HL-60 (cell line): ENCODE measurements around the gene SHF.

Experiments
- DNase-seq, 2 experiments: peaks; one replicate each; pipeline ENCODE4 v3.0.0-alpha.2; 2010 to 2020; ENCODE audit warnings: low read depth in 1 of 2, low spot score in 1 of 2
- H3K27ac ChIP-seq: fragments of 250-450 bp; sonication (Bioruptor Pico); replicated peaks from 2 replicates; pipeline ENCODE4 v1.5.1; 2020; ENCODE audit warnings: mild to moderate bottlenecking, moderate library complexity
- H3K27me3 ChIP-seq: fragments of 250-450 bp; sonication (Bioruptor Pico); 2 replicates; pipeline ENCODE4 v1.5.1; 2021; ENCODE audit warnings: mild to moderate bottlenecking, moderate library complexity; ENCODE audit not compliant: insufficient read depth, poor library complexity, severe bottlenecking
- H3K4me3 ChIP-seq: replicated peaks from 2 replicates; pipeline ENCODE4 v1.5.1; 2011; ENCODE audit warnings: mild to moderate bottlenecking, control low read depth, low read length; ENCODE audit not compliant: insufficient read depth
- GABPA ChIP-seq: IDR thresholded peaks from 2 replicates; pipeline ENCODE4 v1.6.1; 2012; ENCODE audit warnings: low read depth
- POLR2AphosphoS5 ChIP-seq: IDR thresholded peaks from 2 replicates; pipeline ENCODE4 v1.6.1; 2012; ENCODE audit warnings: low read depth
- SPI1 ChIP-seq: IDR thresholded peaks from 2 replicates; pipeline ENCODE4 v1.6.1; 2012; ENCODE audit warnings: low read depth, mild to moderate bottlenecking, borderline replicate concordance
- TF ChIP-seq, protein P1 (sequence below): IDR thresholded peaks from one replicate; pipeline ENCODE4 v1.5.1; 2011; ENCODE audit warnings: low read length, control low read depth, inconsistent platforms; ENCODE audit not compliant: insufficient read depth
- TF ChIP-seq, protein P2 (sequence below): IDR thresholded peaks from 2 replicates; pipeline ENCODE4 v1.6.1; 2012; ENCODE audit warnings: low read depth; ENCODE audit not compliant: insufficient replicate concordance

Gene SHF

DNA sequence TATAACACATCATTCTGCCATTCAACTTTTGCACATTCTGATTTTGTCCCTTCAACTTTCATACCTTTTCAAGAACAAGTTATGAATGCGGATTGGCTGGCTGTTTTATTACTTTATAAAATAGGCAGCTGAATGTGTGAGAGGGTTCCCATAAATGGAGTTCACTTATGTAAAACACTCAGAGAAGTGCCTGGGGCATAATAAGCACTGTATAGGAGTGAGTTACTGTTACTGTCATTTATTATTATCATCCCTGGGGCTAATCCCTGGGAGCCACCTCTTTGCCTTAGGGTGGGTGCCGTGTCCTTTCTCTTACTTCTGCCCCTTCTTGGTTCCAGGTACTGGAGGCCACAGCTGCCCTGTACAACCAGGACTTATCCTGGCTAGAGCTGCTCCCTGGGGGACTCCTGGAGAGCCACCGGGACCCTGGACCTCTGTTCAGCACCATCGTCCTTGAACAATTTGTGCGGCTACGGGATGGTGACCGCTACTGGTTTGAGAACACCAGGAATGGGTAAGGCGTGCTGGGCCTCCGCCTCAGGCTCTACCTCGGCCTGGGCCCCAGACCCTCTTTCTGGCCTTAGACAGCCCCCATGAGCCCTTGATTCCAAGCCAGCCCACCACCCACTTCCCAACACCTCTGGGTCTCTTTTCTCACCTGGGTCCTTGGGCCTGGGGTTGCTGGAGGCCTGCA lies 47.1 kb downstream of the SHF start:
- TF ChIP-seq SPI1 (no peak), GABPA (no peak)
- H3K27ac ChIP-seq, result no peak overlapping the region
- H3K27me3 ChIP-seq, result peaks cover 4% of the 10 kb centered on the region
- H3K4me3 ChIP-seq, result no peak overlapping the region
- no peak for DNase-seq

DNA sequence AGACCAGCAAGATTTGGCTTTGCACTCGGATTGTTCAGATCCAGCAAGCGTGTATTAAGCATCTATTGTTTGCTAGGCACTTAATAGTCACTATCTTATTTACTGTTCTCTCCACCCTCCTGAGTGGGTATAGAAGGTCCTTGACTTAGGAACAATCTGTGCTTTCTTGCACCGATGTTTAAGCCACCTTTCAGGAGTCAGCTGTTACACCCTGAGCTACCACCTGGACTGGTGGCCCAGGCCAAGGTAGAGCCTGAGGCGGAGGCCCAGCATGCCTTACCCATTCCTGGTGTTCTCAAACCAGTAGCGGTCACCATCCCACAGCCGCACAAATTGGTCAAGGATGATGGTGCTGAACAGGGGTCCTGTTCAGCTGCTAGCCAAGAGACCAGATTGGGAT lies 48.0 kb downstream of the SHF start:
- Histone ChIP-seq H3K27ac (no peak overlapping the region), H3K27me3 (peaks cover 11% of the 10 kb centered on the region), H3K4me3 (no peak overlapping the region)
- TF ChIP-seq, protein P1, sequence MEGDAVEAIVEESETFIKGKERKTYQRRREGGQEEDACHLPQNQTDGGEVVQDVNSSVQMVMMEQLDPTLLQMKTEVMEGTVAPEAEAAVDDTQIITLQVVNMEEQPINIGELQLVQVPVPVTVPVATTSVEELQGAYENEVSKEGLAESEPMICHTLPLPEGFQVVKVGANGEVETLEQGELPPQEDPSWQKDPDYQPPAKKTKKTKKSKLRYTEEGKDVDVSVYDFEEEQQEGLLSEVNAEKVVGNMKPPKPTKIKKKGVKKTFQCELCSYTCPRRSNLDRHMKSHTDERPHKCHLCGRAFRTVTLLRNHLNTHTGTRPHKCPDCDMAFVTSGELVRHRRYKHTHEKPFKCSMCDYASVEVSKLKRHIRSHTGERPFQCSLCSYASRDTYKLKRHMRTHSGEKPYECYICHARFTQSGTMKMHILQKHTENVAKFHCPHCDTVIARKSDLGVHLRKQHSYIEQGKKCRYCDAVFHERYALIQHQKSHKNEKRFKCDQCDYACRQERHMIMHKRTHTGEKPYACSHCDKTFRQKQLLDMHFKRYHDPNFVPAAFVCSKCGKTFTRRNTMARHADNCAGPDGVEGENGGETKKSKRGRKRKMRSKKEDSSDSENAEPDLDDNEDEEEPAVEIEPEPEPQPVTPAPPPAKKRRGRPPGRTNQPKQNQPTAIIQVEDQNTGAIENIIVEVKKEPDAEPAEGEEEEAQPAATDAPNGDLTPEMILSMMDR, result no peak
- no peak for TF ChIP-seq GABPA
- TF ChIP-seq SPI1, result no peak
- TF ChIP-seq, protein P2, sequence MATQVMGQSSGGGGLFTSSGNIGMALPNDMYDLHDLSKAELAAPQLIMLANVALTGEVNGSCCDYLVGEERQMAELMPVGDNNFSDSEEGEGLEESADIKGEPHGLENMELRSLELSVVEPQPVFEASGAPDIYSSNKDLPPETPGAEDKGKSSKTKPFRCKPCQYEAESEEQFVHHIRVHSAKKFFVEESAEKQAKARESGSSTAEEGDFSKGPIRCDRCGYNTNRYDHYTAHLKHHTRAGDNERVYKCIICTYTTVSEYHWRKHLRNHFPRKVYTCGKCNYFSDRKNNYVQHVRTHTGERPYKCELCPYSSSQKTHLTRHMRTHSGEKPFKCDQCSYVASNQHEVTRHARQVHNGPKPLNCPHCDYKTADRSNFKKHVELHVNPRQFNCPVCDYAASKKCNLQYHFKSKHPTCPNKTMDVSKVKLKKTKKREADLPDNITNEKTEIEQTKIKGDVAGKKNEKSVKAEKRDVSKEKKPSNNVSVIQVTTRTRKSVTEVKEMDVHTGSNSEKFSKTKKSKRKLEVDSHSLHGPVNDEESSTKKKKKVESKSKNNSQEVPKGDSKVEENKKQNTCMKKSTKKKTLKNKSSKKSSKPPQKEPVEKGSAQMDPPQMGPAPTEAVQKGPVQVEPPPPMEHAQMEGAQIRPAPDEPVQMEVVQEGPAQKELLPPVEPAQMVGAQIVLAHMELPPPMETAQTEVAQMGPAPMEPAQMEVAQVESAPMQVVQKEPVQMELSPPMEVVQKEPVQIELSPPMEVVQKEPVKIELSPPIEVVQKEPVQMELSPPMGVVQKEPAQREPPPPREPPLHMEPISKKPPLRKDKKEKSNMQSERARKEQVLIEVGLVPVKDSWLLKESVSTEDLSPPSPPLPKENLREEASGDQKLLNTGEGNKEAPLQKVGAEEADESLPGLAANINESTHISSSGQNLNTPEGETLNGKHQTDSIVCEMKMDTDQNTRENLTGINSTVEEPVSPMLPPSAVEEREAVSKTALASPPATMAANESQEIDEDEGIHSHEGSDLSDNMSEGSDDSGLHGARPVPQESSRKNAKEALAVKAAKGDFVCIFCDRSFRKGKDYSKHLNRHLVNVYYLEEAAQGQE, result no peak
- TF ChIP-seq POLR2AphosphoS5, result no peak
- DNase-seq, result no peak

DNA sequence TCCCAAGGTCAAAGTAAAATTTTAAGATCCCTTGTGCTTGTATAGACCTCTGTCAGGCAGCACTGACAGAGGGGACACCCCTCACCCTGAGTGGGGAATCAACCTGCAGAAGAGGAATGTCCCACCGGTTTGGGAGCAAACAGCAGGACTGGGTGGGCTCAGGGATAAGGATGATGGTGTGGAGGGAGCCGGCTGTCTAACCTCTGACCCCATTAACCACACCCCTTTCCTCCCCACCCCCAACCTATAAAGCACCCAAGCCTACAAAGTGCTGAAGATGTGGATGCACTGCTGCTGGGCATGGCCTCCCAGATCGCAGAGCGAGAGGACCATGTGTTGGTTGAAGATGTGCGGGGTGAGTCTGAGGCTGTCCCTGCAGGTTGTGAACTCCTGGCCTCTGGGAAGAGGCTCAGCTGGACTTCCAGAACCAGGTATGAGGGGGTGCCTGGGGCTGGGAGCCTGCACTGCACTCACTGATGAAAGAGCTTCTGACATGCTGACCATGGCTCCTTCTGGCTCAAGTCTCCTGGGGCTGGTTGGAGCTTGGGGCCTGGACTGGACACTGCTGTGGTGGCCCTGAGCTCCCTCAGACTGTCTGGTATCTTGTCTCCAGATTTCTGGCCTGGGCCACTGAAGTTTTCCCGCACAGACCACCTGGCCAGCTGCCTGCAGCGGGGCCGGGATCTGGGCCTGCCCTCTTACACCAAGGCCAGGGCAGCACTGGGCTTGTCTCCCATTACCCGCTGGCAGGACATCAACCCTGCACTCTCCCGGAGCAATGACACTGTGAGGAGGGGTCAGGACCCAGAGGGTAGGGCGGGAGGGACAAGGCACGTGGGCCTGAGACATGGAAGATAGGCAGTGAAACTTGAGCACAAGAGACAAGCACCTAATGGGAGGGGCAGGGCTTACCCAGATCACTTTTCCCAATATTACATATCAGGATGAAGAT lies 48.7 kb downstream of the SHF start:
- DNase-seq, result no peak
- no peak overlapping the region for H3K27ac ChIP-seq
- TF ChIP-seq GABPA (no peak), SPI1 (no peak), POLR2AphosphoS5 (no peak)
- TF ChIP-seq, protein P2, result no peak
- TF ChIP-seq, protein P1, result no peak
- H3K27me3 ChIP-seq, result peaks cover 18% of the 10 kb centered on the region
- no peak overlapping the region for H3K4me3 ChIP-seq

DNA sequence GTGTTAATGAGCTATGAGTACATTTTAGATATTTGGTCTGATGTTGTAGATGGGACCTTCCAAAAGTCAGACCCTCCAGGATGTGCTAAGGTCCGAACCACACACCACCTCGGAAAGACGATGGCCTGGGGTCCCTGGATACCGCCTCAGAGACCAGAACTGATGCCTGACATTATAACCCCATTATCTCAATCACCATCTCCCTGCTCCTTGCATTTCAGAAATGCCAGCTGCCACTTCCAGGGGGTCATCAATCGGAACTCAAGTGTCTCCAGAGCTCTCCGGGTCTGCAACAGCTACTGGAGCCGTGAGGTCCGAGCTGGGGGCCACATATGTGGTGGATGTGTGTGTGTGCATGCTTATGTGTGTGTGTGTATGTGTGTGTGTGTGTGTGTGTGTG lies 50.1 kb downstream of the SHF start:
- TF ChIP-seq SPI1, result no peak
- no peak for TF ChIP-seq POLR2AphosphoS5
- no peak for TF ChIP-seq GABPA
- TF ChIP-seq, protein P1, result no peak
- TF ChIP-seq, protein P2, result no peak
- Histone ChIP-seq H3K27ac (no peak overlapping the region), H3K27me3 (peaks cover 23% of the 10 kb centered on the region), H3K4me3 (no peak overlapping the region)
- no peak for DNase-seq
